Measurements from ENCODE around the gene MPO.
A peak's percentile ranks its signal among the peaks of the same experiment; 100 is the strongest.

Gene MPO

GRCh38 chr17:58319173-58320162 lies 38.7 kb upstream of the MPO start:
- DNase-seq (ENCODE audit: low read depth in 4 of 4, low spot score in 1 of 4), result no peak

GRCh38 chr17:58318627-58319172 lies 38.0 kb upstream of the MPO start:
- no peak for DNase-seq (ENCODE audit: low read depth in 4 of 4, low spot score in 1 of 4)

GRCh38 chr17:58318065-58318481 lies 37.3 kb upstream of the MPO start:
- DNase-seq (ENCODE audit: low read depth in 4 of 4, low spot score in 1 of 4), result no peak

GRCh38 chr17:58317421-58318064 lies 36.8 kb upstream of the MPO start:
- DNase-seq (ENCODE audit: low read depth in 4 of 4, low spot score in 1 of 4), result peak in 2 of 4 experiments; percentile 52 to 62

GRCh38 chr17:58316260-58316960 lies 35.7 kb upstream of the MPO start:
- DNase-seq (ENCODE audit: low read depth in 4 of 4, low spot score in 1 of 4), result no peak

GRCh38 chr17:58315750-58316149 lies 35.0 kb upstream of the MPO start:
- no peak for DNase-seq (ENCODE audit: low read depth in 4 of 4, low spot score in 1 of 4)

- no peak for DNase-seq (ENCODE audit: low read depth in 4 of 4, low spot score in 1 of 4)
Measured at GRCh38 chr17:58315281-58315711, 34.6 kb upstream of the MPO start.

- DNase-seq (ENCODE audit: low read depth in 4 of 4, low spot score in 1 of 4), result no peak
Measured at GRCh38 chr17:58314706-58315015, 33.9 kb upstream of the MPO start.

GRCh38 chr17:58313815-58314705 lies 33.3 kb upstream of the MPO start:
- DNase-seq (ENCODE audit: low read depth in 4 of 4, low spot score in 1 of 4), result no peak

GRCh38 chr17:58312829-58313228 lies 32.1 kb upstream of the MPO start:
- no peak for DNase-seq (ENCODE audit: low read depth in 4 of 4, low spot score in 1 of 4)

- no peak for DNase-seq (ENCODE audit: low read depth in 4 of 4, low spot score in 1 of 4)
Measured at GRCh38 chr17:58312021-58312630, 31.4 kb upstream of the MPO start.

GRCh38 chr17:58311429-58311894 lies 30.7 kb upstream of the MPO start:
- no peak for DNase-seq (ENCODE audit: low read depth in 4 of 4, low spot score in 1 of 4)

GRCh38 chr17:58310511-58311428 lies 30.0 kb upstream of the MPO start:
- DNase-seq (ENCODE audit: low read depth in 4 of 4, low spot score in 1 of 4), result no peak

GRCh38 chr17:58309918-58310259 lies 29.2 kb upstream of the MPO start:
- DNase-seq (ENCODE audit: low read depth in 4 of 4, low spot score in 1 of 4), result no peak

GRCh38 chr17:58308985-58309917 lies 28.5 kb upstream of the MPO start:
- no peak for DNase-seq (ENCODE audit: low read depth in 4 of 4, low spot score in 1 of 4)

GRCh38 chr17:58308173-58308984 lies 27.6 kb upstream of the MPO start:
- DNase-seq (ENCODE audit: low read depth in 4 of 4, low spot score in 1 of 4), result no peak
